DMS53 (cell line): ENCODE measurements around the gene CPA4.
"Not testable (repeated sequence)": the region's sequence is repeated elsewhere in the genome, so short reads cannot be mapped to it uniquely, and the experiment has no call there.

Source experiments
- DNase-seq: peaks from one replicate; lab custom pipeline; 2025; lab: John Stamatoyannopoulos, UW

The CPA4 gene

GRCh38 chr7:130301501-130302020 lies 8.6 kb downstream of the CPA4 start:
- no peak for DNase-seq

DNA sequence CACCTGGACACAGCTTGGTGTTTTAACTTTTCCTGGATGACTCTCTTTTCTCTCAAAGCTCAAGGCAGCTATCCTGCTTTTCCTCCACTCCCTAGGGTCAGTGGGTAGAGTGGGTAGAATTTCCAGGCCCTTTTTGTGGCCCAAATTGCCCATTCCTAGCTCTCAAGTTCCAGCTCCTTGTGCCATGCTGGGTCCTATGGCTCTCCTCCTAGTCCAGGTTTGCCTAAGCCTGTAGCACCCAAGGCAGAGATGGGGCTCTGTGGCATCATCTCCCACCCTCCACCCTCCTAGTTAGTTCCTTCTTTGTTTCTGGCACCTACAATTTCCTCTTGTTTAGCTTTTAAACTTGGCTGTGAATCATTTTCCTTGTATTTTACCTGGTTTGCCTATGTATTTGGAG lies 9.7 kb downstream of the CPA4 start:
- no peak for DNase-seq

DNA sequence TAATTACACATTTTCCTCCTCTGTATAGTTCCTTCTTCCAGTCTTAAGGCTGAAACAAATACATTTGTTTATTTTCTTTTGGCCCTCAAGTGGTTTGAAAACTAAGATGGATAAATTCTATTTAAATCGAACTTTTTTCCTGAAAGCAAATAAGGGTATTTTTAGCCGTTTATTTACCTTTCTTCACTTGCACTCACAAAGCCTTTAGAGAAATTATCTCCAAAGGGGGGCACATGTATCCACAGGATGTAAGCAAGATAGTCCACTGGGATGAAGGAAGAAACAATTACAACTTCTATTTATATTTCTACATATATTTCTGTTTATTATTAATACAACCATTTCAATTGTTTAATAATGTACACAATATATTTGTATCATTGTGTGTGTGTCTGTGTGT lies 10.2 kb downstream of the CPA4 start:
- DNase-seq, result no peak

- no peak for DNase-seq
These were observed 10.6 kb downstream of the CPA4 start for GRCh38 chr7:130303551-130303950.

DNA sequence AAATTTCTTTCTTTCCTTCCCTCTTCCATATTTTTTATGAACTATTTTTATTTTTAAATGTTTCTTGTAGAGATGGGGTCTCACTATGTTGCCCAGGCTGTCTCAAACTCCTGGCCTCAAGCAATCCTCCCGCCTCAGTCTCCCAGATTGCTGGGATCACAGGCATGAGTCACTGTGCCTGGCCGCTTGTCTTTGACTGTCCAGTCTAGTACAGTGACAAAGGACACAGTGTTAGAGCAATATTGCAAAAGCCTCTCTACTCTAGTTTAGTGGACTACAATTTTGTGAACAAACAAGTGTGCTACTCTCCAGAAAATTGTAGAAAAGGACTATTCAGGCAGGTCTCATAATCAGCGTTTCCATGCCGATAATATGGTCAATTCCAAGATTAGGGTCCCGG lies 11.0 kb downstream of the CPA4 start:
- DNase-seq, result no peak

- DNase-seq, result no peak
These were observed 11.9 kb downstream of the CPA4 start for GRCh38 chr7:130304878-130305277.

- DNase-seq, result no peak
These were observed 12.6 kb downstream of the CPA4 start for GRCh38 chr7:130305433-130306042.

- DNase-seq, result no peak
These were observed 17.0 kb downstream of the CPA4 start for GRCh38 chr7:130309986-130310385.

DNA sequence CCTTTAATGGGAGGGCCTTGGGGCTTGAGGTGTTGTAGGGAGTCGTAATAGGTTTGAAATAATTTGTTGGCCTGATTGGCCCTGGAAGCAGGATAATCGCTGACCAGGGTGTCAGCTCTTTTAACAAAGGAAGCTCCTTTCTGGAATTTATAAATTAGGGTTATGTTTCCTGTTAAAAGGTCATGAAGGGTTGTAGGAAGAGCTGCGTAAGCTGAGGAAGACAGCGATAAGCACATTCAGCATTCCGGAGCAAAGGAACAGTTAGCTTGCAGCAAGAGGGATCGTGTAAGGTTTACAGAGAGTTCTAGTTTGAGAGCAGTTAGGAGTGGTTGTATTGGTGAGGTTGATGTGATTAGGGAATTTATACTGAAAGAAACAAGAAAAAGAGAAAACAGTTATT lies 21.3 kb downstream of the CPA4 start:
- DNase-seq, result no peak

GRCh38 chr7:130319541-130319940 lies 26.6 kb downstream of the CPA4 start:
- no peak for DNase-seq

- not testable (repeated sequence) for DNase-seq
These were observed 28.7 kb downstream of the CPA4 start for GRCh38 chr7:130321542-130322229.

DNA sequence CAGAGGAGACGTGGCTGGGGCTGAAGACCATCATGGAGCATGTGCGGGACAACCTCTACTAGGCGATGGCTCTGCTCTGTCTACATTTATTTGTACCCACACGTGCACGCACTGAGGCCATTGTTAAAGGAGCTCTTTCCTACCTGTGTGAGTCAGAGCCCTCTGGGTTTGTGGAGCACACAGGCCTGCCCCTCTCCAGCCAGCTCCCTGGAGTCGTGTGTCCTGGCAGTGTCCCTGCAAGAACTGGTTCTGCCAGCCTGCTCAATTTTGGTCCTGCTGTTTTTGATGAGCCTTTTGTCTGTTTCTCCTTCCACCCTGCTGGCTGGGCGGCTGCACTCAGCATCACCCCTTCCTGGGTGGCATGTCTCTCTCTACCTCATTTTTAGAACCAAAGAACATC lies 29.7 kb downstream of the CPA4 start:
- peak; percentile 42 for DNase-seq

DNA sequence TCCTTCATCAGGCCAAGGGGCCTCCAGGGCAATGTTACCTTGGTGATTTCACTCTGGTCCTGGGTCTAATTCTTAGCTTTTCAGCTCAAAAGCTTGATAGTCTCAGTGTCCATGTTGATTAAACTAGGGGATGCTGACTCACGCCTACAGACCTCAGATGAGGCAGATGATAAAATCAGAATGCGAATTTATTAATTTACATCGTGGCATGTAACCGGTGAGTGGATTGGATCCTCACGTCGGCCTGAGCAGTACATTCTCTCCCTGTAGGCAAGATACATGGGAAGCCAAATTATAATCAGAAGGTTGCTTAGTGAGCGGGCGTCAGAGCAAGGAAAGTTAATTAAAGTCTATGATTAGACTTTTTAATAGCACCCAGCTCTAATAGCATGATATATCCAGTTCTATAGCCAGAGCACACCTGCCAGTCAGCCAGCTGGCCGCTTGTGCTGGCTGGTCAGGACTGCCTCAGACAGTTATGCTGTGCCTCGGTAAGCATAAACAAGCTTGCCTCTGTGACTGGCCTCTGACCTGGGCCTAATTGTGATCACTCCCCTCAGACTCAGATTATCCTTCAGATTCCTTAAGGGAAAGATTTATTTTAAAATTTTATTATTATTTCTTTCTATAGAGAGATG lies 31.5 kb downstream of the CPA4 start:
- DNase-seq, result no peak

DNA sequence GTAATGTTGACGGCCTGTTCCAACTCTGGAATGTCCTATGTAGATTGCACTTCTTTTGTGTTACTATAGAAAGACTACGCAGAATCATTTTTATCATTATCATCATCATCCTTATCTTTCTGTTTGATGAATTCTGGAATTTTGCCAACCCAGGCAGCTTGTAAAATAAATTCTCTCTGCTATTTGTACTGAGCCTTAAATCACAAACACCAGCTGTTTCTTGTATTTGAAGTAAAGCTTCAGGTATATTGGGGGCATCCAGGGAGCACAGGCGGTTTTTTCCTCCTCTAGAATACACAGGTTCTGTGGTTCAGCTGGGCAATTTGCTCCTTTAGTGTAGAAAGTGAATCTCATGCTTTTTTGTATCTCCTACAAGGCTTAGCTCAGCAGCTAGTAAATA lies 36.7 kb downstream of the CPA4 start:
- DNase-seq, result no peak

DNA sequence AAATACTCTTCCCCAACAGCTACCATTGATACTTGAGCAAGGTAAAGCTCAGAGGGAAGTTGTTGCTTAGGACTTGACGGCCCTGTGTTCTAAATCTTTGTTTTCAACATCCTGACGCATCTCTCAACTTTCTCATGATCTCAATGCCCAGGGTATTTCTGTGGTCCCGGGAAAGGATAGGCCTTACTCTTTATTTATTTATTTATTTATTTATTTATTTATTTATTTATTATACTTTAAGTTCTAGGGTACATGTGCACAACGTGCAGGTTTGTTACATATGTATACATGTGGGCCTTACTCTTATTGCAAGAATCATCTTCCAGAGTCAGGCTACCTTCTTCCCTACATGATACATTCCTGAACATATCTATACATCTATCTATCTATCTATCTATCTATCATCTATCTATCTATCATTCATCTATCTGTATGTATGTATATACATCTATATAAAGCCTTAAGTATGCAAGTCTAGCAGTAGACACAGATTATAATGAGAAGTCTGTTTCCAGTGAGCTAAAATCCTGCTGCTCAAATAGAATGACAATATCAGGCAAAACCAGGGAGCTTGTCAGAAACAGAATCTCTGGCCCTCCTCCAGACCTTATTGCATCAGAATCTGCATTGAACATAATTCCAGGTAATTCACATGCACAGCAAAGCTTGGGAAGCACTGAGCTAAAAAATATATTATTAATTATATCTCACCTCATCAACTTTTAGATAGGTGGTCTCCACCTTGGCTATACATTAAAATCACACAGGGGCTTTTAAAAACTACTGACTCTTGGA lies 39.5 kb downstream of the CPA4 start:
- no peak for DNase-seq

DNA sequence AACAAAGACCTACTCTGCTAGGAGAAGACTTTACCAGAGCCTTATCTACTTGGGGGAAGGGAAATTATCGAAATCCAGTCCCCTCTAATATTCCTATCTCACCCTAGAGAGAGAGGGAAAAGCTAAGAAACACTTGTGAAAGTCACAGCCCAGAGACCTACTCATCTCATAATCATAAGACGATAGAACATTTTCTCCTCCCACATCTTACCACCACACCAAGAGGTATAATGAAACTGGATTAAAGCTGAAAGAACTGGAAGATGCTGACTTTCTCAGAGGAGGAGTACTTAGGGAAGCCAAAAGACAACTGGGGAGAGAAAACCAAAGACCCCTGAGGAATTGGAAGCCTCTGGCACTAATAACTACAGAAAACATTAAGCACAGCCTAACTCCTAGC lies 40.9 kb downstream of the CPA4 start:
- DNase-seq, result no peak

DNA sequence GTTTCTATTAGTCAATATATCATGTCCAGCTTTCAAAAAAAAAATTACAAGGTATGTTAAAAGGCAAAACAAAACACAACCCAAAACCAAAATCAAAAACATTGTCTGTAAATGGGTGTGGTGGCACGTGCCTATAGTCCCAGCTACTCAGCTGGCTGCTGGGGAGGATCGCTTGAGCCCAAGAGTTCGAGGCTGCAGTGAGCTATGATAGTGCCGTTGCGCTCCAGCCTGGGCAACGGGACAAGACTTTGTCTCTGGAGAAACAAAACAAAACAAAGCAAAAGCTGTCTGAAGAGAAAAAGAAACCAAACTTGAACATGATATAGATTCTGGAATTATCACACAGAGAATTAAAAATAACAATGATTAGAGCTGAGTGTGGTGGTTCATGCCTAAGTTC lies 41.3 kb downstream of the CPA4 start:
- DNase-seq, result no peak

DNA sequence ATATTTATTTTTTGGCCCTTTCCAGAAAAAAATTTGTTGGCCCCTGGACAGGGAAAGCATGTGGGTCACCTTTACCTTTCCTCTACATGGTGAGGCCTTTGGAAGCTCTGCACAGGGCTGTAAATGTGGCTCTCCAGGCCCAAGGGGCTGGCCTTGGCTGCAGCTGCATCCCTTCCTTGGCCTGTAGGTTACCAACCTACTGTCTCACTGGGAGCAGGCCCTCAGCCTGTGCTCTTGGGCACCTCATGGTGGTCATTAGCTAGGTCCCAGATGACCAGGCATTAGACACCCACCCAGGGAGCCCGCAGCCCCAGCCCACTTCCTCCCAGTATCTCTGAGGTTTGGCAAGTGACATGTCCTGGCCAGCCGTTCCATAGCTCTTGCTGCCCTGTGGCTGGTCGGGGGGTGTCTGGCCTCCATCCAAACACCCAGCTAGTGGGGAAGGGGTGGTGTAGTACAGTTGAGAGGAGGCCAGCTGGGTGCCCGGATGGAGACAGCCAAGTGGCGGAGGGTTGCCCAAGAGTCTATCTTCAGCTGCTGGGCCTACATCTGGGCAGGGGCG lies 44.5 kb downstream of the CPA4 start:
- DNase-seq, result no peak

GRCh38 chr7:130338233-130338632 lies 45.3 kb downstream of the CPA4 start:
- DNase-seq, result no peak

- DNase-seq, result no peak
These were observed 48.9 kb downstream of the CPA4 start for GRCh38 chr7:130341882-130342281.

GRCh38 chr7:130342701-130343380 lies 49.9 kb downstream of the CPA4 start:
- DNase-seq, result peak; percentile 57
